ENCODE results near the gene TMC1. TPM values are rescaled to one million over a fixed set of nuclear protein-coding genes. Genes with fewer than 3 reads are reported as not detected.

The TMC1 gene
- total and polyA plus RNA-seq, 2 donors from 2014 or later = 0.25 to 1.2 TPM

DNA sequence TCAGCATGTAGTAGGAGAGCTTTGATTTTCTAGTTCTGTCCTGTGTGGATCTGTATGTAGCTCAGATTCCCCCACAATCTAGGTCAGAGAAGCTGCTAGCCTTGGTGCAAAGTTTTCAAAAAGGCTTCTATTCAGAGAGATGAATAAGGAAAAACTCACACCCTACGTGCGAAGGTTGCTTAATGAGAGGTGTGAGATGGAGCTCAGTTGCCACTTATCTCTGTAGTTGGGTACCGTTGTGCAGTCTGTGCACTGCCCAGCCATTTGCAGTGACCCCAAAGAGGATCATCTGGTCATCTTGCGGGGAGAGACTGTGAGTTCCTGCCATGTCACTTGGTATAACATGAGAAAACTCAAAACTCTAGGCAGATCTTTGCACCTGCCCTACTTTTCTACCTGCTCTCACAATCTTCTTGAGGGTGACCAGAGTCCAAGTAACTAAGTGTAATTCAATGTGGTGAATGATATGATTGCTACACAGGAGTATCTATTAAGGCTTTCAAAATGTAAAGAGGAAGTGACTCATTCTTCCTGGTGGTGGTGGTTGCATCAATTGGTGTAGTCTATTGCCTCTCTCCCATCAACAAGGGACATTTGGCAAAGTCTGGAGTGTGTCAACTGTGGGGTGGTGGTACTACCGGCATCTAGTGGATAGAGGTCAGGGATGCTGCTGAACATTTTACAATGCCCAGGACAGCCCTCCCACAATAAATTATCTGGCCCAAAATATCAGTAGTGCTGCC, 65.2 kb downstream of the TMC1 start:
- no peak overlapping the region for H3K27ac ChIP-seq (ENCODE audit: low read depth in 2 of 2, low read length in 2 of 2)
- H3K36me3 ChIP-seq (ENCODE audit: control insufficient read depth in 2 of 3, insufficient read depth in 3 of 3, low read length in 3 of 3) = no peaks in the 10 kb centered on the region
- TF ChIP-seq, protein P1, sequence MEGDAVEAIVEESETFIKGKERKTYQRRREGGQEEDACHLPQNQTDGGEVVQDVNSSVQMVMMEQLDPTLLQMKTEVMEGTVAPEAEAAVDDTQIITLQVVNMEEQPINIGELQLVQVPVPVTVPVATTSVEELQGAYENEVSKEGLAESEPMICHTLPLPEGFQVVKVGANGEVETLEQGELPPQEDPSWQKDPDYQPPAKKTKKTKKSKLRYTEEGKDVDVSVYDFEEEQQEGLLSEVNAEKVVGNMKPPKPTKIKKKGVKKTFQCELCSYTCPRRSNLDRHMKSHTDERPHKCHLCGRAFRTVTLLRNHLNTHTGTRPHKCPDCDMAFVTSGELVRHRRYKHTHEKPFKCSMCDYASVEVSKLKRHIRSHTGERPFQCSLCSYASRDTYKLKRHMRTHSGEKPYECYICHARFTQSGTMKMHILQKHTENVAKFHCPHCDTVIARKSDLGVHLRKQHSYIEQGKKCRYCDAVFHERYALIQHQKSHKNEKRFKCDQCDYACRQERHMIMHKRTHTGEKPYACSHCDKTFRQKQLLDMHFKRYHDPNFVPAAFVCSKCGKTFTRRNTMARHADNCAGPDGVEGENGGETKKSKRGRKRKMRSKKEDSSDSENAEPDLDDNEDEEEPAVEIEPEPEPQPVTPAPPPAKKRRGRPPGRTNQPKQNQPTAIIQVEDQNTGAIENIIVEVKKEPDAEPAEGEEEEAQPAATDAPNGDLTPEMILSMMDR (IDR thresholded peaks at IDR 0.05; ENCODE audit: borderline replicate concordance, extremely low read depth, insufficient read depth) = no peak
- H3K27me3 ChIP-seq (ENCODE audit: control insufficient read depth, insufficient read depth, low read length) = no peaks in the 10 kb centered on the region
- intact Hi-C loops (cut with DNase I) = no loop called here
- H3K4me1 ChIP-seq (ENCODE audit: control insufficient read depth in 2 of 3, insufficient read depth in 2 of 3, low read depth in 1 of 3, low read length in 3 of 3) = peaks cover 0 to 12% (median 9%) of the 10 kb centered on the region in 3 donors
- no peaks in the 10 kb centered on the region for H3K9me3 ChIP-seq (ENCODE audit: control insufficient read depth in 2 of 3, insufficient read depth in 1 of 3, low read length in 3 of 3)
- H3K9ac ChIP-seq (ENCODE audit: low read length in 3 of 3) = no peak overlapping the region
- H3K4me3 ChIP-seq (ENCODE audit: low read length in 3 of 3) = no peak overlapping the region
- DNase-seq (no peak), FAIRE-seq (no peak)

GRCh38 chr9:72588336-72588735, 66.9 kb downstream of the TMC1 start:
- Histone ChIP-seq H3K9ac (ENCODE audit: low read length in 3 of 3) (no peak overlapping the region), H3K9me3 (ENCODE audit: control insufficient read depth in 2 of 3, insufficient read depth in 1 of 3, low read length in 3 of 3) (no peaks in the 10 kb centered on the region), H3K36me3 (ENCODE audit: control insufficient read depth in 2 of 3, insufficient read depth in 3 of 3, low read length in 3 of 3) (no peaks in the 10 kb centered on the region), H3K27me3 (ENCODE audit: control insufficient read depth, insufficient read depth, low read length) (no peaks in the 10 kb centered on the region), H3K4me3 (ENCODE audit: low read length in 3 of 3) (no peak overlapping the region), H3K27ac (ENCODE audit: low read depth in 2 of 2, low read length in 2 of 2) (no peak overlapping the region), H3K4me1 (ENCODE audit: control insufficient read depth in 2 of 3, insufficient read depth in 2 of 3, low read depth in 1 of 3, low read length in 3 of 3) (peaks cover 0 to 12% (median 9%) of the 10 kb centered on the region in 3 donors)
- DNase-seq (no peak), FAIRE-seq (no peak)
- intact Hi-C loops (cut with DNase I) = no loop called here
- TF ChIP-seq, protein P1 (IDR thresholded peaks at IDR 0.05; ENCODE audit: borderline replicate concordance, extremely low read depth, insufficient read depth) = no peak

DNA sequence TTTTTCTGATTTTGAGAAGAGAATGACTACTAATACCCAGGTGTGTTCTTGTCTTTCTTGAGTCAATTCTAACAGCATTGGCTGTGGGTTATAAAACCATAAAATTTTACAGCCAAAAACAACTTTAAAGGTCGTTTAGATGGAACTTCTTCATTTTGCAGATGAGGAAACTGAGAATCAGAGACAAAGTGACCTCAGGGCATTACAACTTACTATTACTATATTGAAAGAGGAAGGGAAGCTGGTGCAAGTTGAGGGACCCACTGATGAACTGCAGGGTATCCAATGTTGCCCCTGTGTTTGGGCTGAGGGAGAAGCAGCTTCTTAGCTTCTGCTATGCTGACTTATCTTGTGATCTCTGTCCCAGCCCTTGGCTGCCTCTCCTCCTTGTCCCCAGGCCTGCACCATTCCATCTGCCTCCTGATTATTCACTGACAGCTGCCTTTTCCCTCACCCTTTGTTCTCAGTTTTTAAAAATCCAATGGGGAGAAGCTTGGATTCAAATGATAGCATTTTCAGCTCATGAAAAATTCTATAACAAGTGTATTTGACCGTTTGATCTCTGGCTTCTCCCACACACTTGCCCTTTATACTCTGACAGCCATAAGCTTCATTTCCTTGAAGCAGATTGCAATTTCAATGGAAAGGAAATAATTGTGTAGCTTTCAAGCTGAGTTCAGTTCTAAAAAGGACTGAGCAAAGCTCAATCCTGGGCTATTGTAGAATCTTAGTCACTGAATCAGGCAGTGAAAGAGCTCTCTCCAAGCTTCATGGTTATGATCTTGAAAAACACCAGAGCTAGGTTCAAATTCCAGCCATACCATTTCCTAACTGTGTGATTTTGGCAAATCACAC, 68.5 kb downstream of the TMC1 start:
- Histone ChIP-seq H3K9me3 (ENCODE audit: control insufficient read depth in 2 of 3, insufficient read depth in 1 of 3, low read length in 3 of 3) (no peaks in the 10 kb centered on the region), H3K9ac (ENCODE audit: low read length in 3 of 3) (no peak overlapping the region), H3K27ac (ENCODE audit: low read depth in 2 of 2, low read length in 2 of 2) (peak overlapping the region in 1 of 2 donors; percentile 65), H3K36me3 (ENCODE audit: control insufficient read depth in 2 of 3, insufficient read depth in 3 of 3, low read length in 3 of 3) (no peaks in the 10 kb centered on the region), H3K4me3 (ENCODE audit: low read length in 3 of 3) (no peak overlapping the region), H3K4me1 (ENCODE audit: control insufficient read depth in 2 of 3, insufficient read depth in 2 of 3, low read depth in 1 of 3, low read length in 3 of 3) (peaks cover 0 to 12% (median 9%) of the 10 kb centered on the region in 3 donors), H3K27me3 (ENCODE audit: control insufficient read depth, insufficient read depth, low read length) (no peaks in the 10 kb centered on the region)
- DNase-seq (no peak), FAIRE-seq (no peak)
- TF ChIP-seq, protein P1 (IDR thresholded peaks at IDR 0.05; ENCODE audit: borderline replicate concordance, extremely low read depth, insufficient read depth) = no peak
- intact Hi-C loops (cut with DNase I) = loop anchor here (5.0 to 10.0 kb wide), 2 partner anchors 235 to 303 kb away; no protein-coding TSS in a partner anchor
